Measurements from ENCODE around the gene IDS. TPM values are rescaled to one million over a fixed set of nuclear protein-coding genes. Genes with fewer than 3 reads are reported as not detected.
"Not testable (repeated sequence)": the region's sequence is repeated elsewhere in the genome, so short reads cannot be mapped to it uniquely, and the experiment has no call there.

Gene IDS
- total RNA-seq = 25.4 and 56.8 TPM in 2 replicates

GRCh38 chrX:149504915-149505651 lies at the start of gene IDS:
Gene IDS (minus strand): TSS chrX:149505306. CDS start chrX:149505137, 169 bp downstream.
- DNase-seq (ENCODE audit: low read depth) = peak; percentile 70

- not testable (repeated sequence) for DNase-seq (ENCODE audit: low read depth)
Measured at GRCh38 chrX:149551939-149552248, 46.8 kb upstream of the IDS start.

DNA sequence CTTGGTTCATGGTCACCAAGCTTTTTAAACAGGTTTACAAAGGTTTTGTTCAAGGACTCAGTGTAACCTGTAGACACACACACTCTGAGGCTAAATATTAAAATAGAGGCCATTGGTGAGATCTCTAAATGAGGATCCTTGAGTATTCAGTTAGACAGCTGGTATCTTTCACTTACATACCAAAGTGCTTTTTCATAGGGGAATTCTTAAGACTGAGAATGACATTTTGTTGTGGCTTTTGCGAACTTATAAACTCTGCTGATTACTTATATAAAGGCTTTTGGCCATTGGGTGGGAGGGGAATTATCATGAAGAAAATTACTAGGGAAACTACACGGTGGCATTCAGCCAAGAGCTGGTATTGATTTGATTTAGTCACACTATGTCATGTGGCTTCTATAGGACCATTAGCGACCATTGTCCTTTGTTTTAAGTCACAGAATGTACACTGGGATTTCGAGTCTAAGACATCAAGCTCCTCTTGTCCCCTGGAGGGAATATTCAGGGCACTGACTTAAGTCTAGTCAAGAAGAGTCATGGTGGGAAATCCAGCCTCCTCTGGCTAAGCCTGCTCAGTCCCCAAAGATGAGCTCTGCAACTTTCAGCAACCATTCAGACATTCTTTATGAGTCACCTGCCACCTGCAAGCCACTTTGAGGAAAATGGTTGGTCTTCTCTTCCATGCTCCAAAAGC lies 46.3 kb upstream of the IDS start:
- not testable (repeated sequence) for DNase-seq (ENCODE audit: low read depth)

DNA sequence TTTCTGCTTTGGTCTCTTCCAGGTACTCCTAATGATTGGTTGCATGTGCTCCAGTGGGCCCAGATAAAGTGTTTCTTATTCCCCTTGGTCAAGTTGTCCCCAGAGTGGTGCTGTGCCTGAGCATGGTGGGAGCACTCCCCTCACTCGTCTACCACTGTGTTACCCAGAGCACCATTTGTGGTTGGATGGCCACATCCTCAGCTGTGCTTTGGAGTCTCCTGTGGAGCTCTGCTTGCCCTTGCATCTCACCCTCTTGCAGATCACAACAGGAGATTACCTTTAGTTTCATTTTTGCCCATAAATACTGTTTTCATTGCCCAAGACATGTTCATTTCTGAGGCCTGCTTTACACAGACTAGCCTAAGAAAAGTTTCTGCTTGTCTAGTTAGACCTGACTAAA lies 45.3 kb upstream of the IDS start:
- DNase-seq (ENCODE audit: low read depth) = not testable (repeated sequence)

GRCh38 chrX:149549701-149550100 lies 44.6 kb upstream of the IDS start, which contains the start of gene HSFX3:
Gene HSFX3 (minus strand): TSS chrX:149549924. CDS start chrX:149549852, 72 bp downstream.
- DNase-seq (ENCODE audit: low read depth) = not testable (repeated sequence)

DNA sequence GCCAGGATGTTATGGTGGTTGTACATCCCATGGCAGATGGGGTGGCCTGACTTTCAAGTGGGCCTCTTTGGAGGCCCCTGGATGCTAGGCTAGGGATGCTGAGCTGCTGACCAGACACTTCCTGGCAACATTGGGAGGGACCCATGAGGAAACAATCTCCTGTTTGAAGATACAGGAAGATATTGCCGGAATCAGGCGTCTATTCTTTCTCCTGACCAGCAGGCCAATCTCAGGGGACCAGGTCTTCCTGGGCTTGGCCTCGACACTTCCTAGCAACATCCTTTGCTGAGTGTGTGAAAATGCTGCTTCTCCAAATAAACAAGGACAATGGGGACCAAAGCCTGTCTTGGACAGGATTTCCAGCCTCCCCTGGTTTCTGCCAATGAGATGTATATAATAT lies 42.7 kb upstream of the IDS start:
- DNase-seq (ENCODE audit: low read depth) = not testable (repeated sequence)

- not testable (repeated sequence) for DNase-seq (ENCODE audit: low read depth)
Measured at GRCh38 chrX:149546962-149547361, 41.9 kb upstream of the IDS start.

- not testable (repeated sequence) for DNase-seq (ENCODE audit: low read depth)
Measured at GRCh38 chrX:149545545-149546543, 40.7 kb upstream of the IDS start.

DNA sequence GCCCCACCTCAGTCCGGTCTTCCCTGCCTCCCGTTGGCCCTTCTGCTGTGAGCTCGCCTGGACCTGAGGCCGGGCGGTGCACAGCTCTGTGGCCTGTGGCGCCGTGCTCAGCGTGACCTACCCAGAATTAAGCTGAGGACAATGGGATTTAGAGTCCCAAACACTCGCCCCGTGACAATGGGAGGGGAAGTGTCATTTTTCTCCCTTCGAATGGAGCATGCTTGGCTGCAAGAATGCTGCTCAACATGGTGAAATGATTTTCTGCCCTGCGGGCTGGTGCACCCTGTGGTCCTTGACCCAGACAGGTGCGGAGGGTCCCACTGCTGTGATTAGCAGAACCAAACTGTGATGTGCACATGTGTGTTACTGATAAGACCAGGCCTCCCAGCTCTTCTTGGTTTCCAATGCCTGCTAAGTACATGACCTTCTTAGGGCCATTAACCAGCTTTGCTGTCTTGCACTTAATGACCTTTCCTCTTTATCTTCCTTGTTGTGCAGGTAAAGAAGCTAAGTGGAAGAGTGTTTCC lies 36.5 kb upstream of the IDS start:
- DNase-seq (ENCODE audit: low read depth) = no peak

- DNase-seq (ENCODE audit: low read depth) = peak; percentile 92
Measured at GRCh38 chrX:149540621-149541520, 35.8 kb upstream of the IDS start, which contains the start of gene EOLA1. Gene EOLA1 (plus strand): TSS chrX:149541012. CDS start chrX:149545631, 4,619 bp downstream.

DNA sequence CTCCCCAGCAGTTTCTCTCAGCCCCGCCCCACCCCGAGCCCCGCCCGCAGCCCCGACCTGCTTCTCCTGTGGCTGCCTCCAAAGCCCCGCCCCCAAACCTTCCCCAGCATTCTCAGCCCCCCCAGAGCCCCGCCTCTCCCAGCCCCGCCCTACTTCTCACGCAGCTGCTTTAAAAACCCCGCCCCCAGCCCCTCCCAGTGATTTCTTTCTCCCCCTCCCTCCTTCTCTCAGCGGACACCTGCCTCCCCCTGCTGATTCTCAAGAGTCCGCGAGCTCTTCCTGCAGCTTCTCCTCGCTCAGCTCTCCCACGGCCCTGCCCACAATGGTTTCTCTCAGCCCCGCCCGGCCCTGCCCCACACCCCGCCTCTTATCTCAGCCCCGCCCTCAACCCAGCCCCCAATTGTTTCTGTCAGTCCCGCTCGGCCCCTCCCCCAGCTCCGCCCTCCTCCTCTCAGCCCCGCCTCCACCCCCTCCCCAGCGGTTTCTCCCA lies 35.1 kb upstream of the IDS start:
- DNase-seq (ENCODE audit: low read depth) = peak; percentile 54

DNA sequence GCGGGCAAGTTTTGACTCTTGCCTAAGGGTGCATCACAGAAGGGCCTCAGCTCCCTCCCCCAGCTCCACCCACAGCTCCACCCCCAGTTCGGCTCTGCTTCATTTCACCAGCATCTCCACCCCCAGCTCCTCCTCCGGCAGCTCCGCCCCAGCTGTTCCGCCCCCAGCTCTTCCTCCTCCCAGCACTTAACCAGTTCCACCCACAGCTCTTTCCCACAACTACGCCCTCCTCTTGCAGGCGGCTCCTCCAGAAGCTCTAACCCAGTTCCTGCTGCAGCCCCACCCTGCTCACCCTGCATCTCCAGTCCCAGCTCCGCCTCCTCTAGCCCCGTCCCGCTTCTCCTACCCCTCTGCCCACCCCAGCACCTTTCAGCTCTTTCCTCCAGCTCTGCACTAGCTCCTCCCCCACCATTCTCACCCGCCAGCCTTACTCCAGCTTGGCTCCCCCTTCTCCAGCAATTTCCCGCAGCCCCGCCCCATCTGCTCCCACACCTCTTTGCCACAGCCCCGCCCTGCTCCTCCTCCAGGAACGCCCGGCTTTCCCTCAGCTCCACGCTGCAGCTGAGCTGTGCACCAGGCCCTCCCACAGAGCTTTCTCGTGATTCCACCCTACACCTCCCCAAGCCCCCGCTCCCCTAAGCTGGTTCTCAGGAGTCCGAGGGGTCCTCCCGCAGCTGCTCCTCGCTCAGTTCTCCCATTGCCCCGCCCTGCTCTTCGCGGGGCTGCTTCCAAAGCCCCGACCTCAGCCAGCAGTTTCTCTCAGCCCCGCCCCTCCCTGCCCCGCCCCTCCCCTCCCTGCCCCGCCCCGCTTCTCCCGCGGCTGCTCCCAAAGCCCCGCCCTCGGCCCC lies 34.4 kb upstream of the IDS start:
- DNase-seq (ENCODE audit: low read depth) = peak; percentile 91

DNA sequence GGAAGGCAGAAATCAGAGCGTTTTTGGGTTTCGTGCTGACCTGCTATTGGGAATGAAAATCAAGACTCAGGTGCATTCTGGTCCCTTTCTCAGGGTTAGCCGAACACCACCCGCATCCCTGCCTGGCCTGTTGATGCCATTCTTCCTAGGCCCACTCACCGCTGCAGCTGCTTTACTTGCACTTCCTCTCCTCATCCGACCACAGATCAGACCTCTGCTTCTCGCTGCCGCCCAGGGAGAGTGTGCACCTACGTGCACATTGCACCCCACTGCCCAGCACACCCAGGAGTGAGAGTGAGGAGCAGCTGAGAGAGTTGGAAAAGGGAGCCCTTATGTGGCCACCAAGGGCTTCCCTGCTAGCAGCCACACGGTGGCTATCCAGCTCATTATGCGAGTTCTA lies 32.4 kb upstream of the IDS start:
- DNase-seq (ENCODE audit: low read depth) = not testable (repeated sequence)

GRCh38 chrX:149534926-149535602 lies 30.0 kb upstream of the IDS start:
- DNase-seq (ENCODE audit: low read depth) = not testable (repeated sequence)

DNA sequence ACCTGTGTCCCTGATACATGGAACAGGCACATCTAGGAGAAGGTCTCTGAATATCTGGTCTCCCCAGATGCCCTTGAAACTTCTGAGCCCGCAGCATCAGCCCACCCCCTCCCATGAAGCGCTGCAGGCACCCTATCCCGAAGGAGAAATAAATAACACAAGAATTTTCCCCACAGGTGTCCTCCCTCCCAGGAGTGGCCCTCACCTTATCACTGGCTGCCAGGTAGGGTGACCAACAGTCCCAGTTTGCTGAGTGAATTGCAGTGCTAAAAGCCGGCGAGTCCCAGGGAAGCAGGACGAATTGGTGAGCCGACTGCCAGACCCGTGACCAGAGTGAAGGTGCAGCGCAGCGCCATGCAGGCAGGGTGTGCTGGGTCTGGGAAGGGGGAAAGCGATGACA lies 28.9 kb upstream of the IDS start:
- DNase-seq (ENCODE audit: low read depth) = not testable (repeated sequence)

DNA sequence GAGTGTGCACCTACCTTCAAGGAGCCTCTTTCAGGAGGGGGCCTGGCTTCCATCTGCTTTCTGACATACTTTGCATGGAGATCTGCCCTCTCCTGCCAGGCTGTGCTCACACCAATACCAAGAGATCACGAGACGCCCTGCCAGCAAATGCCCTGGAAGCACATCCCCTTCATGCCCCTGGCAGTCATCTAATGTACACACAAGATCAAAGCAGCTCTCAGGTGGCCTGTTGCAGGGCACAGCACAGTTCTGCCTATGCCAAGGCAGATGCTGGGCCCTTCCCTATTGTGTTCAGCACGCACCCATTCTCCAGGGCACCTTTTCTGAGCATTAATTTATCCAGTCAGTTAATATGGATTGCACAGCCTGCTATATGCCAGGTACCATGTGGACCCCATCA lies 27.8 kb upstream of the IDS start:
- not testable (repeated sequence) for DNase-seq (ENCODE audit: low read depth)

GRCh38 chrX:149531599-149531998 lies 26.5 kb upstream of the IDS start:
- no peak for DNase-seq (ENCODE audit: low read depth)

DNA sequence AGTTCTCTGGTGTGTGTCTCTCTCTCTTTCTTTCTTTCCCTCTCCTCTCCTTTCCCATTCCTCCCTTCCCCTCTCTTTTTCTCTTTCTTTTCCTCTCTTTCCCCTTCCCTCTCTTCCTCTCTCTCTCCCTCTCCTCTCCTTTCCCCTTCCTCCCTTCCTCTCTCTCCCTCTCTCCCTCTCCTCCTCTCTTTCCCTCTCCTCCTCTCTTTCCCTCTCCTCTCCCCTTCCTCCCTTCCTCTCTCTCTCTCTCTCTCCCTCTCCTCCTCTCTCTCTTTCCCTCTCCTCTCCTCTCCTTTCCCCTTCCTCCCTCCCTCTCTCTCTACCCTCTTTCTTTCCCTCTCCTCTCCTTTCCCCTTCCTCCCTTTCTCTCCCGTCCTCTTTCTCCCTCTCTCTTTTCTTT lies 23.3 kb upstream of the IDS start:
- DNase-seq (ENCODE audit: low read depth) = no peak

DNA sequence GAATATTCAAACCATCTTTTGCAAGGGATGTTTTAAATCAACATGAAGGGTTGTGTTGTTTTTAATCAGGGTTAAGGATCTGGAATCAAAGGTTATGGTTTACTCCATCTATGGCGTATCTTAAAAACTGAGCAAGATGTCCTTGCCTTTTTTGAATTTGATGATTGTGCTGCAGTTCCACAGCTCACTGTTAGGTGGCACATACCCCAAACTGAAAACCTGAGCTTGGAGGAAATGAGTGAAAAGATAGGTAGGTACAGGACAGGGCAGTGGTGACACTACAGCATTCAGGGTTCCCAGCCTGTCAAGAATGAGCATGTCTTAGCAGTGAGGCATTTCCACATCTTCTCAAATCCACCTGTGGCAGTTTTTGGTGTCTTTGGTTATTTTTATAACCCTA lies 22.6 kb upstream of the IDS start:
- DNase-seq (ENCODE audit: low read depth) = peak; percentile 32

Data from renal cortical epithelial cell (primary cell).